Activated CD4-positive, alpha-beta T cell treated with anti-CD3 and anti-CD28 coated beads, Interleukin-2, amount 10 ng/mL, durations not matched to agents 24 days and 14 days (primary cell): ENCODE results near the gene IGFBP5. TPM values are rescaled to one million over a fixed set of nuclear protein-coding genes. Genes with fewer than 3 reads are reported as not detected.

Source experiments
- DNase-seq: peaks from one replicate; pipeline ENCODE4 v3.0.0; 2022
- H3K27ac Mint-ChIP-seq: one replicate; pipeline ENCODE4 v1.8.0; 2022; ENCODE audit warnings: mild to moderate bottlenecking, mixed read lengths
- H3K27me3 Mint-ChIP-seq: one replicate; pipeline ENCODE4 v1.8.0; 2022; ENCODE audit warnings: mixed read lengths
- H3K36me3 Mint-ChIP-seq: one replicate; pipeline ENCODE4 v1.8.0; 2022; ENCODE audit warnings: low read depth, mild to moderate bottlenecking, mixed read lengths
- H3K4me1 Mint-ChIP-seq: one replicate; pipeline ENCODE4 v1.8.0; 2021; ENCODE audit warnings: mixed read lengths
- H3K4me3 Mint-ChIP-seq: one replicate; pipeline ENCODE4 v1.8.0; 2022; ENCODE audit warnings: mild to moderate bottlenecking, moderate library complexity, mixed read lengths
- H3K9me3 Mint-ChIP-seq: one replicate; pipeline ENCODE4 v1.8.0; 2021; ENCODE audit warnings: mixed read lengths
- intact Hi-C: fragments of 100-400 bp; cut with micrococcal nuclease; formaldehyde crosslinking; loops from one replicate; pipeline ENCODE4 v1.15.1; 2023
- total RNA-seq: library from RNA; stranded (reverse); gene quantifications from 2 replicates; pipeline ENCODE4 v1.2.3, GENCODE V29; 2022

IGFBP5 gene
- not detected in 2 replicates for total RNA-seq

GRCh38 chr2:216695401-216695821 is at the start of gene IGFBP5:
Gene IGFBP5, minus strand, starts transcription at chr2:216695549. Its CDS starts 774 bp downstream, at chr2:216694775.
- peaks cover 18% of the 10 kb centered on the region for H3K4me1 Mint-ChIP-seq
- no peak within 1 kb of the TSS for H3K27ac Mint-ChIP-seq
- intact Hi-C loops: loop anchor here (5.0 kb wide), 1 partner anchor 1017 kb away; no protein-coding TSS in a partner anchor
- H3K4me3 Mint-ChIP-seq: peak within 1 kb of the TSS; percentile 89
- no peak for DNase-seq
- H3K36me3 Mint-ChIP-seq: no peaks in the 10 kb centered on the region
- no peaks in the 10 kb centered on the region for H3K9me3 Mint-ChIP-seq
- H3K27me3 Mint-ChIP-seq: peaks cover 61% of the 10 kb centered on the region

DNA sequence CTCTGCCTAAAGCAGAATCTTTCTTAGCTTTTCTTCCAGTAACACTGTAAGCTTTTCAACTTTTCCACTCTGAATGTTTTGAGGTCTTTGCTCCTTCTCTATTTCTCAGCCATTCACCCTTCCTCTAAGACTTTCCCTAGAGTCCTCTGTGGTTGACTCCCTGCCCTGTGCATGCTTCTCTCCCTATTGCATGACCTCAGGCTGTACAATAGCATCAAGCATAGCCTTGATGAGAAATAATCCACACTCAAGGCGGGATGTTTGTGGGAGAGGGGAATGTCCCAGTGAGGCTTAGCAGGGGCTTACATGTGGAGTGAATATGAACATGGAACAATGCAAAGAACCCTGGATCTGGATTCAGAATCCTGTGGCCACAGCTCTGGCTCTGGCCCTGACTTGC is 48.4 kb upstream of the IGFBP5 start:
- no peaks in the 10 kb centered on the region for H3K4me1 Mint-ChIP-seq
- H3K27me3 Mint-ChIP-seq: peaks cover 14% of the 10 kb centered on the region
- intact Hi-C loops: no loop called here
- H3K36me3 Mint-ChIP-seq: no peaks in the 10 kb centered on the region
- DNase-seq: no peak
- no peak overlapping the region for H3K4me3 Mint-ChIP-seq
- H3K9me3 Mint-ChIP-seq: no peaks in the 10 kb centered on the region
- no peak overlapping the region for H3K27ac Mint-ChIP-seq

DNA sequence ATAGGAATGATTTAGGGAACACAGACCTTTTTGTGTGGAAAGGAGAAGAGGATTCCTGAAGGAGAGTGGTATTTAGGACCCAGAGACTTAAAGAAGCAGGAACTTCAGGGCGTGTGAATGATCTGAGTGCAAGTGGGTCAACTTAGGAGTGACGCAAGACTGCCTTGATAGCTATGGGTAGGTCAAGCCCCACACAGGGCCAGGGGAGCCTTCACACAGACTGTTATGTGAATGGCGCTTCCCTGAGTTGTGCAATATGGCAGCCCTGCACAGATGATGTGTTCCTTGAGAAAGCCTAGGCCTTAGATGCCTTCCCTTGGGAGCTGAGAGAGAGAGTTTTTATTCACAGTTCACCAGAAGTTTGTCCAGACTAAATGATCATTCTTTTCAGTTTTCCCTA is 47.1 kb upstream of the IGFBP5 start:
- intact Hi-C loops: no loop called here
- Mint-ChIP-seq H3K9me3 (no peaks in the 10 kb centered on the region), H3K4me1 (no peaks in the 10 kb centered on the region), H3K27ac (no peak overlapping the region), H3K4me3 (no peak overlapping the region), H3K36me3 (no peaks in the 10 kb centered on the region), H3K27me3 (peaks cover 6% of the 10 kb centered on the region)
- no peak for DNase-seq

- Mint-ChIP-seq H3K9me3 (no peaks in the 10 kb centered on the region), H3K27me3 (peaks cover 7% of the 10 kb centered on the region), H3K27ac (no peak overlapping the region), H3K36me3 (no peaks in the 10 kb centered on the region), H3K4me1 (no peaks in the 10 kb centered on the region), H3K4me3 (no peak overlapping the region)
- intact Hi-C loops: no loop called here
- DNase-seq: no peak
Measured at GRCh38 chr2:216741223-216741593, 45.9 kb upstream of the IGFBP5 start.

DNA sequence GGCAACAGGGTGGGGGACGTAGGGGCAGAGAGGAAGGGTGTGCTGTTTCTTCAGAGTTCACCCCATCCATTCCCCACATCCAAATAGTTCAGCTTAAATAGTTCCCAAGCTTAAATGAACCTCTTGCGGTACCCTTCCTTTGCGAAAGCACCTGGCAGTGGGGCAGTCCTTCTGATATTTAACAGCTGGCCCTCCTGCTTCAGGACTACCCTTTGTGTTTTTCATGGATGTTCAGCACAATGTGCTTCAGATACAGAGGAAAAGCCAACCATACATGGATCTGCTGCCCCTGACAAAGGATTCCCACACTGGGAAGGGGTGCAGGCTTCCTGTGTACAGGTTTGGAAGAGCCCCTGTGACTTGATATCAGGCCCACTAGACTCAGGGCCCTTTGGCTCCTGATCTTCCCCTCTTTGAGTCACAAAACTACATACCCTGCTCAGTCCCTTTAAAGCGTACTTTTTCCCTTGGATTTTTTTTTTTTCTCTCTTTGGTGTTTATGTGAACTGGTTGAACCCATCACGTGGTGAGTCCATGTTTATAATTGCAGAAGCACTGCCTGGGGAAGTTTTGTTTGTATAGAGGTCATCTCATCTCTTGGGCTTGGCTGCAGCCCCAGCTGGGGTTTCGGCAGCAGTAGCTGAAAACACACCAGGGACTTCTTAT is 45.3 kb upstream of the IGFBP5 start:
- Mint-ChIP-seq H3K9me3 (no peaks in the 10 kb centered on the region), H3K4me3 (no peak overlapping the region), H3K27ac (no peak overlapping the region), H3K4me1 (no peaks in the 10 kb centered on the region), H3K36me3 (no peaks in the 10 kb centered on the region), H3K27me3 (peaks cover 7% of the 10 kb centered on the region)
- intact Hi-C loops: no loop called here
- DNase-seq: no peak

DNA sequence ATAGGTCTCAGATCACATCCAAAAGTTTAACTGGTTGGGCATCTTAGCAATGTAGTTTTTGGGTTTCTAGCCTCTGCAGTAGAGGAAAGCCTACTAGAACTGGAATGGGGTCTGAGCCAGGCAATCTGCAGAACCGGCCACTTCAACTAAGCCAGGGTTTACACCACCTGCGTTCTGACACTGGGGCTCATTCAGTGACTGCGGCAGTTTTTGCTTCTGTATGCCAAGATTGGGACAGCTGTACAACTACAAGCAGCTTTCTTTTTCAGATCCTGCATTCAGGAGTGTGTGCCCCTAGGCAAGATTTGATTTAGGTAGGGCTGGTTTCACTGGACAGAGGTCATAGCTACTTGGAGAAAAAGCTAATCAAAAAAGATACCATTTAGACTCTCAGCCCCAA is 43.7 kb upstream of the IGFBP5 start:
- no peaks in the 10 kb centered on the region for H3K9me3 Mint-ChIP-seq
- H3K27me3 Mint-ChIP-seq: peaks cover 8% of the 10 kb centered on the region
- no peak for DNase-seq
- intact Hi-C loops: no loop called here
- no peaks in the 10 kb centered on the region for H3K4me1 Mint-ChIP-seq
- H3K36me3 Mint-ChIP-seq: no peaks in the 10 kb centered on the region
- H3K4me3 Mint-ChIP-seq: no peak overlapping the region
- no peak overlapping the region for H3K27ac Mint-ChIP-seq

- Mint-ChIP-seq H3K9me3 (no peaks in the 10 kb centered on the region), H3K27ac (no peak overlapping the region), H3K4me1 (no peaks in the 10 kb centered on the region), H3K4me3 (no peak overlapping the region), H3K36me3 (no peaks in the 10 kb centered on the region), H3K27me3 (peaks cover 11% of the 10 kb centered on the region)
- DNase-seq: no peak
- intact Hi-C loops: no loop called here
Measured at GRCh38 chr2:216737676-216738075, 42.3 kb upstream of the IGFBP5 start.

- Mint-ChIP-seq H3K9me3 (no peaks in the 10 kb centered on the region), H3K4me1 (no peaks in the 10 kb centered on the region), H3K27ac (no peak overlapping the region), H3K36me3 (no peaks in the 10 kb centered on the region), H3K27me3 (peaks cover 9% of the 10 kb centered on the region), H3K4me3 (no peak overlapping the region)
- no peak for DNase-seq
- intact Hi-C loops: no loop called here
Measured at GRCh38 chr2:216736326-216736725, 41.0 kb upstream of the IGFBP5 start.

GRCh38 chr2:216735668-216736067 is 40.3 kb upstream of the IGFBP5 start:
- Mint-ChIP-seq H3K4me3 (no peak overlapping the region), H3K27ac (no peak overlapping the region), H3K9me3 (no peaks in the 10 kb centered on the region), H3K36me3 (no peaks in the 10 kb centered on the region), H3K27me3 (peaks cover 9% of the 10 kb centered on the region), H3K4me1 (no peaks in the 10 kb centered on the region)
- no peak for DNase-seq
- intact Hi-C loops: no loop called here

- H3K36me3 Mint-ChIP-seq: no peaks in the 10 kb centered on the region
- H3K4me3 Mint-ChIP-seq: no peak overlapping the region
- peaks cover 11% of the 10 kb centered on the region for H3K27me3 Mint-ChIP-seq
- no peak for DNase-seq
- no peaks in the 10 kb centered on the region for H3K4me1 Mint-ChIP-seq
- intact Hi-C loops: no loop called here
- H3K9me3 Mint-ChIP-seq: no peaks in the 10 kb centered on the region
- no peak overlapping the region for H3K27ac Mint-ChIP-seq
Measured at GRCh38 chr2:216735086-216735485, 39.7 kb upstream of the IGFBP5 start.

GRCh38 chr2:216733046-216733445 is 37.7 kb upstream of the IGFBP5 start:
- H3K27me3 Mint-ChIP-seq: peaks cover 15% of the 10 kb centered on the region
- H3K4me1 Mint-ChIP-seq: no peaks in the 10 kb centered on the region
- no peaks in the 10 kb centered on the region for H3K36me3 Mint-ChIP-seq
- no peaks in the 10 kb centered on the region for H3K9me3 Mint-ChIP-seq
- no peak overlapping the region for H3K4me3 Mint-ChIP-seq
- H3K27ac Mint-ChIP-seq: no peak overlapping the region
- no peak for DNase-seq
- intact Hi-C loops: no loop called here

DNA sequence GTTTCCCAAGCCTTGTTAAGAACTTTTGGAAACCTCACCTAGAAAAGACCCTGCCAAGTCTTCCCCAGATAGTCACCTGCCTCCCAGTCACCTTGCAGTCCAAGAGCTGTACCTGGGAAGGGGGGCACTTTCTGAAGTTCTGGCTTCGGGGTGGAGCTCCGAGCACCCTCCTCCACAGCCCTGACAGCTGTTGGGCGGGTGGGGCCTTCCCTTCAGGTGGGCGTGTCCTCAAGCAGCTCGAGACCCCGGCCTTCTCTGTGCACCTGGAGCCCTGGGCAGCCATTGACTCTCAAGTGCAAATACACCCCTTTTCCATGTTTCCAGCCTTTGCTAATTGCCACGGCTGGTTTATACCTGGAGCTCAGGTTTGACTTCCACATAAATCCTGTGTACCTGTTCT is 37.0 kb upstream of the IGFBP5 start:
- H3K27me3 Mint-ChIP-seq: peaks cover 13% of the 10 kb centered on the region
- no peak for DNase-seq
- H3K4me1 Mint-ChIP-seq: no peaks in the 10 kb centered on the region
- H3K9me3 Mint-ChIP-seq: no peaks in the 10 kb centered on the region
- no peak overlapping the region for H3K27ac Mint-ChIP-seq
- H3K36me3 Mint-ChIP-seq: no peaks in the 10 kb centered on the region
- H3K4me3 Mint-ChIP-seq: no peak overlapping the region
- intact Hi-C loops: no loop called here

GRCh38 chr2:216731465-216731864 is 36.1 kb upstream of the IGFBP5 start:
- no peak for DNase-seq
- Mint-ChIP-seq H3K4me3 (no peak overlapping the region), H3K36me3 (no peaks in the 10 kb centered on the region), H3K9me3 (no peaks in the 10 kb centered on the region), H3K27ac (no peak overlapping the region), H3K27me3 (peaks cover 11% of the 10 kb centered on the region), H3K4me1 (no peaks in the 10 kb centered on the region)
- intact Hi-C loops: no loop called here

DNA sequence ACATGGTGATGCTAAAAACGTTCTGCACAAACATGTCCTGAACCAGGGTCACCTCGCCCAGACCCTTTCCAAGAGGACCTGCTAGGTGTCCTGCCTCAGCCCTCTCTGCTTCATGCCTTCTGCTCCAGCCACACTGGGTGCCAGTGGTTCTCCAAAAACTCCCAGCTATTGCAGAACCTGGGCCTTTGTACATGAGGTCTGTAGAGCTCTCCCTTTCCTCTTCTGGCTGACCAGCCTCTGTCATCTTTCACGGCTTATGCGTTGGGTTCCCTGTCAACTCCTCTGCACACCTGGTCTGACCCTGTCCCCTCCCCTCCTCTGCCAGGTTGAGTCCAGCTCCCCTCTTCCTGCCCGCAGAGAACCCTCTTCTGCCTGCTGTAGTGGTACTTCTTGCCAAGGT is 35.5 kb upstream of the IGFBP5 start:
- no peak overlapping the region for H3K27ac Mint-ChIP-seq
- intact Hi-C loops: no loop called here
- no peak for DNase-seq
- H3K9me3 Mint-ChIP-seq: no peaks in the 10 kb centered on the region
- H3K27me3 Mint-ChIP-seq: peaks cover 11% of the 10 kb centered on the region
- H3K4me3 Mint-ChIP-seq: no peak overlapping the region
- no peaks in the 10 kb centered on the region for H3K36me3 Mint-ChIP-seq
- H3K4me1 Mint-ChIP-seq: no peaks in the 10 kb centered on the region
